Measurements from ENCODE around the gene PODXL2.

The PODXL2 gene

GRCh38 chr3:127711021-127711695 is 82.2 kb downstream of the PODXL2 start:
- no peak for DNase-seq

GRCh38 chr3:127711896-127712295 is 82.9 kb downstream of the PODXL2 start:
- DNase-seq: no peak

- DNase-seq: no peak
These were observed 83.5 kb downstream of the PODXL2 start for GRCh38 chr3:127712461-127712860.

- DNase-seq: no peak
These were observed 84.1 kb downstream of the PODXL2 start for GRCh38 chr3:127712881-127713771.

GRCh38 chr3:127714125-127714571 is 85.2 kb downstream of the PODXL2 start:
- no peak for DNase-seq

GRCh38 chr3:127714866-127715265 is 85.9 kb downstream of the PODXL2 start:
- no peak for DNase-seq

GRCh38 chr3:127715532-127715931 is 86.5 kb downstream of the PODXL2 start:
- DNase-seq: no peak

GRCh38 chr3:127716384-127716783 is 87.4 kb downstream of the PODXL2 start:
- DNase-seq: no peak

GRCh38 chr3:127717357-127718244 is 88.6 kb downstream of the PODXL2 start:
- DNase-seq: no peak

GRCh38 chr3:127718245-127718915 is 89.4 kb downstream of the PODXL2 start:
- DNase-seq: no peak

- DNase-seq: no peak
These were observed 89.9 kb downstream of the PODXL2 start for GRCh38 chr3:127718916-127719290.

GRCh38 chr3:127719369-127719768 is 90.4 kb downstream of the PODXL2 start:
- no peak for DNase-seq

GRCh38 chr3:127720161-127720823 is 91.3 kb downstream of the PODXL2 start:
- no peak for DNase-seq

GRCh38 chr3:127720985-127721935 is 92.3 kb downstream of the PODXL2 start:
- DNase-seq: no peak

GRCh38 chr3:127722091-127722784 is 93.3 kb downstream of the PODXL2 start:
- DNase-seq: no peak
